MG63 (cell line): ENCODE data around the gene LHFPL2. TPM values are rescaled to one million over a fixed set of nuclear protein-coding genes. Genes with fewer than 3 reads are reported as not detected.
"Not testable (repeated sequence)": the region's sequence is repeated elsewhere in the genome, so short reads cannot be mapped to it uniquely, and the experiment has no call there.

Experiments used
- DNase-seq: peaks from one replicate; pipeline ENCODE4 v3.0.0-alpha.2; 2020
- H3K27me3 ChIP-seq: fragments of 250-450 bp; sonication (Bioruptor Pico); 2 replicates; pipeline ENCODE4 v1.5.1; 2020; ENCODE audit warnings: mild to moderate bottlenecking, moderate library complexity
- H3K36me3 ChIP-seq: fragments of 250-450 bp; sonication (Bioruptor Pico); 2 replicates; pipeline ENCODE4 v1.5.1; 2020; ENCODE audit warnings: mild to moderate bottlenecking, moderate library complexity
- H3K4me3 ChIP-seq: fragments of 250-450 bp; sonication (Bioruptor Pico); 2 replicates; pipeline ENCODE4 v1.5.1; 2020; ENCODE audit warnings: mild to moderate bottlenecking, moderate library complexity
- H3K9me3 ChIP-seq: fragments of 250-450 bp; sonication (Bioruptor Pico); 2 replicates; pipeline ENCODE4 v1.5.1; 2020; ENCODE audit warnings: mild to moderate bottlenecking, moderate library complexity
- total RNA-seq: library from RNA; depleted of rRNA; stranded (reverse); fragments of >200 nt; shearing (Covaris generic); gene quantifications from 2 replicates; pipeline ENCODE4 v1.2.3, GENCODE V29; 2014; ENCODE audit warnings: low replicate concordance; rRNA removed

LHFPL2 gene
- 14.0 and 15.3 TPM in 2 replicates for total RNA-seq

- no peaks in the 10 kb centered on the region for H3K27me3 ChIP-seq
- no peaks in the 10 kb centered on the region for H3K9me3 ChIP-seq
- peak within 1 kb of the TSS; percentile 88 for H3K4me3 ChIP-seq
- peak; percentile 80 for DNase-seq
- peaks cover 10% of the 10 kb centered on the region for H3K36me3 ChIP-seq
Observed at GRCh38 chr5:78648359-78649210, at the start of gene LHFPL2. TSS of gene LHFPL2 (minus strand) at chr5:78648772. CDS start at chr5:78510213, 138,559 bp downstream.

- Histone ChIP-seq H3K4me3 (no peak overlapping the region), H3K27me3 (no peaks in the 10 kb centered on the region), H3K9me3 (peaks cover 6% of the 10 kb centered on the region), H3K36me3 (no peaks in the 10 kb centered on the region)
- DNase-seq = no peak
Observed at GRCh38 chr5:78696637-78697036, 48.1 kb upstream of the LHFPL2 start.

GRCh38 chr5:78696052-78696451 lies 47.5 kb upstream of the LHFPL2 start:
- not testable (repeated sequence) for H3K9me3 ChIP-seq, H3K36me3 ChIP-seq, DNase-seq, H3K27me3 ChIP-seq, H3K4me3 ChIP-seq

GRCh38 chr5:78693339-78693738 lies 44.8 kb upstream of the LHFPL2 start:
- no peak overlapping the region for H3K4me3 ChIP-seq
- peaks cover 6% of the 10 kb centered on the region for H3K9me3 ChIP-seq
- no peaks in the 10 kb centered on the region for H3K27me3 ChIP-seq
- DNase-seq = no peak
- H3K36me3 ChIP-seq = no peaks in the 10 kb centered on the region

- H3K4me3 ChIP-seq = no peak overlapping the region
- DNase-seq = no peak
- no peaks in the 10 kb centered on the region for H3K36me3 ChIP-seq
- H3K27me3 ChIP-seq = no peaks in the 10 kb centered on the region
- H3K9me3 ChIP-seq = peaks cover 6% of the 10 kb centered on the region
Observed at GRCh38 chr5:78691084-78691960, 42.8 kb upstream of the LHFPL2 start.

- no peaks in the 10 kb centered on the region for H3K36me3 ChIP-seq
- no peaks in the 10 kb centered on the region for H3K27me3 ChIP-seq
- H3K4me3 ChIP-seq = no peak overlapping the region
- H3K9me3 ChIP-seq = peaks cover 4% of the 10 kb centered on the region; the same call in 1 of the 2 replicates
- DNase-seq = no peak
Observed at GRCh38 chr5:78690253-78690972, 41.8 kb upstream of the LHFPL2 start.

- no peak for DNase-seq
- Histone ChIP-seq H3K36me3 (no peaks in the 10 kb centered on the region), H3K4me3 (no peak overlapping the region), H3K9me3 (peaks cover under 1% of the 10 kb centered on the region; the same call in 1 of the 2 replicates), H3K27me3 (no peaks in the 10 kb centered on the region)
Observed at GRCh38 chr5:78689540-78690252, 41.1 kb upstream of the LHFPL2 start.

- DNase-seq, H3K9me3 ChIP-seq, H3K36me3 ChIP-seq, H3K27me3 ChIP-seq, H3K4me3 ChIP-seq: not testable (repeated sequence)
Observed at GRCh38 chr5:78687514-78687913, 38.9 kb upstream of the LHFPL2 start.

- not testable (repeated sequence) for H3K4me3 ChIP-seq, H3K27me3 ChIP-seq, H3K9me3 ChIP-seq, DNase-seq, H3K36me3 ChIP-seq
Observed at GRCh38 chr5:78683905-78684304, 35.3 kb upstream of the LHFPL2 start.

GRCh38 chr5:78679905-78680304 lies 31.3 kb upstream of the LHFPL2 start:
- H3K4me3 ChIP-seq = no peak overlapping the region
- DNase-seq = no peak
- no peaks in the 10 kb centered on the region for H3K36me3 ChIP-seq
- H3K27me3 ChIP-seq = no peaks in the 10 kb centered on the region
- no peaks in the 10 kb centered on the region for H3K9me3 ChIP-seq

GRCh38 chr5:78677777-78678668 lies 29.5 kb upstream of the LHFPL2 start:
- peak; percentile 89 for DNase-seq
- Histone ChIP-seq H3K4me3 (no peak overlapping the region), H3K9me3 (no peaks in the 10 kb centered on the region), H3K27me3 (no peaks in the 10 kb centered on the region), H3K36me3 (no peaks in the 10 kb centered on the region)

- Histone ChIP-seq H3K4me3 (no peak overlapping the region), H3K36me3 (no peaks in the 10 kb centered on the region), H3K9me3 (no peaks in the 10 kb centered on the region), H3K27me3 (no peaks in the 10 kb centered on the region)
- DNase-seq = no peak
Observed at GRCh38 chr5:78675956-78676730, 27.6 kb upstream of the LHFPL2 start.

GRCh38 chr5:78673827-78674226 lies 25.3 kb upstream of the LHFPL2 start:
- H3K27me3 ChIP-seq, H3K36me3 ChIP-seq: not testable (repeated sequence)

GRCh38 chr5:78672154-78672553 lies 23.6 kb upstream of the LHFPL2 start:
- DNase-seq = no peak
- no peaks in the 10 kb centered on the region for H3K27me3 ChIP-seq
- no peaks in the 10 kb centered on the region for H3K9me3 ChIP-seq
- H3K36me3 ChIP-seq = no peaks in the 10 kb centered on the region
- H3K4me3 ChIP-seq = no peak overlapping the region

More at GRCh38 chr5:78673827-78674226, 25.3 kb upstream of the LHFPL2 start:
- not testable (repeated sequence) for H3K9me3 ChIP-seq, DNase-seq, H3K4me3 ChIP-seq

- Histone ChIP-seq H3K4me3 (no peak overlapping the region), H3K9me3 (no peaks in the 10 kb centered on the region), H3K27me3 (no peaks in the 10 kb centered on the region), H3K36me3 (no peaks in the 10 kb centered on the region)
- DNase-seq = peak; percentile 13
Observed at GRCh38 chr5:78671609-78672008, 23.0 kb upstream of the LHFPL2 start.
